GM18517 (cell line): ENCODE measurements around the gene IL12RB1.
"Not testable (repeated sequence)": the region's sequence is repeated elsewhere in the genome, so short reads cannot be mapped to it uniquely, and the experiment has no call there.

Source experiments
- ATAC-seq: cut with Tn5 transposase; IDR thresholded peaks from one replicate; pipeline ENCODE4 v1.9.1; 2021; ENCODE audit warnings: mild to moderate bottlenecking, moderate library complexity; ENCODE audit not compliant: unreplicated experiment

The IL12RB1 gene

DNA sequence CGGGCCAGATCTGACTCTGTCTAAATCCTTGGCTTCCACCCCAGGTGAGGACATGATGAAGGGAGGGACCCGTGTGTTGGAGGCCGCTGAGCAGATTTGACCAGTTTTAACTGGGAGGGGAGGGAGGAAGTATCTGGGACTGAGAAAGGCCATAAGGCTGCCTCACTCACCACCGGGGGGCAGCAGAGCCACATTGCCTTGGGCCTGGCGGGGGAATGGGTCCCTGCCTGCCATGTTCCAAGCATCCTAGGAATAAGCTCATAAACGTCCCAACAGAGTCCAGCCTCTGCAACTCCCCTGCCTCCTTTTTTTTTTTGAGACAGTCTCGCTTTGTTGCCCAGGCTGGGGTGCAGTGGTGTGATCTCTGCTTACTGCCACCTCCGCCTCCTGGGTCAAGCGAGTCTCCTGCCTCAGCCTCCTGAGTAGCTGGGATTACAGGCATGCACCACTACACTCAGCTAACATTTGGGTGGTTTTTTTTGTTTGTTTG lies 26.3 kb upstream of the IL12RB1 start:
- no peak for ATAC-seq

DNA sequence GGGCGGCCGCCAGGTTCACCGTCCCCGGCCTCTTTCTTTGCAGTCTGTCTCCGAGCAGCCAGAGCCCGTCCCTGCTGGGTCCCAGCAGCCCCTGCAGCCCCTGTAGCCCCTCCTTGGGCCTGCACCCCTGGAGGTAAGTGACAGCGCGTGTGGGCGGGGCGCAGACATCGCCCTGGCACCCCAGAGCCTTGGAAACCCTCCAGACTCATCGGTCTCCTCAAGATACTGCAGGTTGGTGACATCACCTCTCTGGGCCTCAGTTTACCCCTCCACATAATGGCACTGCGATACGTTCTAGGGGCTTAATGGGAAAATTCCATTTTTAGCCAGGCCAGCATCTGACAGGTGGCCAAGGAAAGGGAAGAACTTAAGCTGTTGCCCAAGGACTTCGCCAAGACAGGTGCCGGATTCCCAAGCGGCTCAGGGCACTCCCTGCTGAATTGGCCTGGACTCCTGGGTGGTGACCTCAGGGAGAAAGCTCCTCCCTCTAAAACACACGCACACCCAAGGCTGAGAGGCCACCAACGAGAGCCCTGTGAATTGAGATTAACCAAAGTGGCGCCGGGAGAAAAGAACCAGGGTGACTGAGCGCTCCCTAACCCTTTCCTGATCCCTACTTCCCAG lies 24.0 kb upstream of the IL12RB1 start:
- no peak for ATAC-seq

DNA sequence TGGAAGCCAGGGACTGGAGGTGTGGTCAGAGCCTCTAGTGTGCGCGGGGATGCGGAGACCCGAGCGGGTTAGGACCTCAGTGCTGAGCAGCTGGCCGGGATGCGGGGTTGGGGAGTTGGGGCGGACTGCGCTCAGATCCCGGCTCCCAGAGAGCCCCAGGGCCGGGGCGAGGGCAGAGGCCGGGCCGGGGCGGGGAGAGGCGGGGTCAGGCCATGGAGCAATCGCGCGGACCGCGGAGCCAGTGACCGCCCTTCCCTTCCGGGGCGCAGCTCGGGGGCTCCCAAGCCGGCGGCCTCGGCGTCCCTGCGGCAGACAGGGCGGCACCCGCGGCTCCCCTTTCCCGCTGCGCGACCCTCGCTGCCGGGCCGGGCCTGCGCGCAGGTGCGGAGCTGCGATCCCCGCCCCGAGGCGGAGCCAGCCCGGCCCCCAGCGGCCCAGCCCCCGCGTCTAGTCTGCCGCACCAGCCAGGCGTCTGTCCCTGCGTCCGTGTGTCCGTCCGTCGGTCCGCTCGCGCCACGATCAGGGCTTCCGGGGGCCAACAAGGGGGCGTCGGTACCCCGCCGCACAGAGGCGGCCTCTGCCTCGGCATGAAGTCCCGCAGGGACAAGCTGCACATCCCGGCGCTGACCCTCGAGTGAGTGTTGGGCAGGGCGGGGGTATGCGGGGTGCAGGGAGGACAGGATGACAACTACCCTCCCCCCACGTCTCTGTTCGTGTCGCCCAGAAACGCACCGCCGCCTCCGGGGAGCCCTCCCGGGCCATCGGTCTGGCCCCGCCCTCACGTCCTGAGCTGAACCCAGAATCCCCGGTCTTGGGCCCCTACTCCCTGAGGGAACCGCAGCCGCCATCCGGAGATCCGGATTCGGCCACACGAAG lies 23.2 kb upstream of the IL12RB1 start:
- no peak for ATAC-seq

DNA sequence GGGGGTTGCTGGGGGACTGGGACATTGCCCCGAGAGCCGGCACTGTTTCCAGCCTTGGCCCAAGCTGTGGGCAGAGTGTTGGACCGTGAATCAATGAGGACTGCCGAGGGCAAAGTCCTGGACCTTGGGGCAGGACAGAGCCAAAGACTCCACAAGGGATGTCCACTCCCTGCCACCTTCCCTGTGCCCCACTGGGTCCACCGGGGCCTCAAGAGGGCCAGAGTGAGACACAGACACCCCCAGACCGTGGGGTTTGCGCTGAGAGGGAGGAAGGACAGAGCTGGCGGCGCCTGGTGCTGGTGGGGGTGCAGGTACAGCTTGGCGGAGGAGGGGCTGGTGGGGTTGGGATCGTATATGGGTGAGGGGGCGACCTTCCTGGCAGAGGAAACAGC lies 22.6 kb upstream of the IL12RB1 start:
- no peak for ATAC-seq

DNA sequence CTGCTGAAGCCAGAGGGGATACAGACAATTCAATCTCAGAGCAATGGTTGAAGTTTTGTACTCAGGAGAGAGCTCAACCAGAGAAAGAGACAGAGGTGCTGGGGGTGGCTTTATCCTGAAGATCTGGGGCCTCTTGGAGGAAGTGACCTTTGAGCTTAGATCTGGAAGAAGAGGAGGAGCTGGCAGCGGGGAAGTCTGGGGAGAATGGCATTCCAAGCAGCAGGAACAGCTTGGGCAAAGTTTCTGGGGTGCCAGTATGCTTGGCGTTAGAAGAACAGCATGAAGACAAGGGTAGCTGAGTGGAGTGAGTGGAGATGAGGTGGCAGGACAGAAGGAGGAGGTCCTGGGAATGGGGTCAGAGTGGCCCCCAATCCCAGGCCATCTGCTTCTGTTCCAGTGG lies 22.2 kb upstream of the IL12RB1 start:
- ATAC-seq = no peak

DNA sequence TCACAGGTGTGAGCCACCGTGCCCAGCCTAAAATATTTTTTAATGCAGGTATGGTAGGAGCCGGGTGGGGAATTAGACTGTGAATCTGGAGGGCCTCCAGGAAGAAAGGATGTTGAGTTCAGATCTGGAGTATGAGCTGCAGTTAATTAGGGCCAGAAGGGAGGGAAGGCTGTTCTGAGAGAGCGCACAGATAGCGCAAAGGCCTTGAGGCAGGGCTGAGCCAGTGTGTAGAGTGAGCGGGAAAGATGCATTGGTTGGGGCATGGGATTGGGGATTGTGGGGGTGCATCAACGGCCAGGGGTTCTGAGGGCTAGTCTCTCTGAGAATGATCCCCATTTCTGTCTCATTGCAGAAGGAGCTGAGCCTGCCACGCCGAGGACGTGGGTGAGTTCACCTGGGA lies 20.5 kb upstream of the IL12RB1 start:
- ATAC-seq = no peak

DNA sequence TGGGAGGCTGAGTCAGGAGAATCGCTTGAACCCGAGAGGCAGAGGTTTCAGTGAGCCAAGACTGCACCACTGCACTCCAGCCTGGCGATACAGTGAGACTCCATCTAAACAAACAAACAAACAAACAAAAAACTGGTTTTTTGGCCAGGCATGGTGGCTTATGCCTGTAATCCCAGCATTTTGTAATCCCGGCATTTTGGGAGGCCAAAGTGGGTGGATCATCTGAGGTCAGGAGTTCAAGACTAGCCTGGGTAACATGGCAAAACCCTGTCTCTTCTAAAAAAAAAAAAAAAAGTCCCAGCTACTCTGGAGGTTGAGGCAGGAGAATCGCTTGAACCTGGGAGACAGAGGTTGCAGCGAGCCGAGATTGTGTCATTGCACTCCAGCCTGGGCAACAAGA lies 18.5 kb upstream of the IL12RB1 start:
- ATAC-seq = not testable (repeated sequence)

DNA sequence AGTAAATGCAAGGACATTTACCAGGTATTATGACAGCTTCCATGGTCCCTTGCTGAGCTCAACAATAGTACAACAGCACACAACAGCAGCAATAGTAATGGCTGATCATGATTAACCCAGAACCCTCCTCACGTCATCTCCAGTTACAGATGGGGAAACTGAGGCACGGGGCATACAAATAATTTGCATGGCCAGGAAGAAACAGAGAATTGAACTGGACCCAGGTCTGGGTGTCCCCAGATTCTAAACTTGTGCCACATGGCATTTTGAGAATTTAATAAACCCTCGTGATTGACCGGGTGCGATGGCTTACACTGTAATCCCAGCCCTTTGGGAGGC lies 18.0 kb upstream of the IL12RB1 start:
- ATAC-seq = no peak

DNA sequence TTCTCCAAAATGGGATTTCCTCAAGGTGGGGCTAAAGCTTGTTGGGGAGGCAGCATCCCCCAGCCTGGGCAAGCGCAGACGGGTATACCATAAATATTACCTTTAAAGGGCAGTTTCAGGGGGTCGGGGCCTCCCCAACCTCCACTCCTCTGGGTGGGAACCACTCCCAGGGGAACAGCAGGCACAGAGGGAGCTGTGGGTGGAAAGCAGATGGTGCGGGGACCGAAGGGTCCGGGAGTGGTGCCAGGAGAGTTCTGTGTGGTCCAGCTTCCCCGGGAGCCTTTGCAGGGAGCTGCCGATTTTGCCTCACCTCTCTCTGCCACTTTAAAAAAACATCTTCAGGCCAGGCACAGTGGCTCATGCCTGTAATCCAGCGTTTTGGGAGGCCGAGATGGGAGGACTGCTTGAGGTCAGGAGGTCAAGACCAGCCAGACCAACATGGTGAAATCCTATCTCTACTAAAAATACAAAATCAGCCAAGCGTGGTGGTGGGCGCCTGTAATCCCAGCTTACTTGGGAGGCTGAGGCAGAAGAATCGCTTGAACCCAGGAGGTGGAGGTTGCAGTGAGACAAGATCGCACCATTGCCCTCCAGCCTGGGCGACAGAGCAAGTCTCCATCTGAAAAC lies 16.3 kb upstream of the IL12RB1 start:
- ATAC-seq = no peak

DNA sequence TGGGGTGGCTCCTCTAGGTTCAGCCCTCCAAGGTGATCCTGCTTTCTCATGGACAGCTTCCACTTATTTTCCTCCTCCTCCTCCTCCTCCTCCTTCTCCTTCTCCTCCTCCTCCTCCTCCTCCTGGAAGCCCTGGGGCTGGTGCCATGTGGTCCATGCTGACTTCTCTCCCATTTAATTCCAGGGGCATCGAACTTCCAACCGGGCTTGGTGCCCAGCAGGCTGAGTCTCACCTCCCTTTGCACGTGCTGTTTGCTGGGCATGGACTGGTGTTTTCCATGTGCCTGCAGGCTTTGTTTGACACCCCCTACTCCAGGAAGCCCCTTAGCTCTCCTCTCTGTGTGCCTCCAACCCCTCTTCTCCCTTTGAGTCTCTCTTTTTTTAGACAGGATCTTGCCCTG lies 14.5 kb upstream of the IL12RB1 start:
- no peak for ATAC-seq

DNA sequence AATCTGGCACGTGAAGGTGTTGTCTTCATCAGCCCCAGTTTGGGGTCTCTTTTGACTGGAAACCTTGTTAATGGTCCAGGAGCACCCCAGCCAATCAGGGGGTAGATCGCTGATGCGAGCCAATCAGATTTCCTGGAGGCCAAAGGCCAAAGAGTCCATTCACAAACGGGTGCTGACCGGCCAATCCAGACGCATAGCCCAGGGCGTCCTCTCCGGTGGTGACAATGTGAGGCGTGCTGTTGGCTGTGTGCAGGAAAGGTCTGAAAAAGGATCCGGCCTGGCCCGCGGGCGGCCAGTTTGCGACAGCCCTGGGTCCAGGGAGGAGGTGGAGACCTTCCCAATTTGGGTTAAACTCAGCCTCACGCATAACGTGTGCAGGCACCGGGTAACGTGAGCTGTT lies 14.0 kb upstream of the IL12RB1 start:
- no peak for ATAC-seq

DNA sequence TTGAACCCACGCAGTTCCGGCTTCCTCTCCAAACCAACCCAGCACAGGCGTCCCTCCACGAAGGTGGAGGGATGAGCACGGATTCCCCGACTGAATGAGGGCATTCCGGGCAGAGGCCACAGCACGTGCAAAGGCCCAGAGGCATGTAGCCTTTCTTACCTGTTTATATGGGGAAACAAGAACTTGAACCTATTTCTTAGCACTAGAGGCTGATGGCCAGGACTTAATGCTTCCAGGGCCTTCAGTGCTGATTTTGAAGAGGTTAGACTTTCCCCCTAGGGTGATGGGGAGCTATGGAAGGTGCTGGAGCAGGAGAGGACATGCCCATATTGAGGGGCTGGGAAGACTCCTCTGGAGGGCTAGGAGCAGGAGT lies 12.9 kb upstream of the IL12RB1 start:
- ATAC-seq = no peak

DNA sequence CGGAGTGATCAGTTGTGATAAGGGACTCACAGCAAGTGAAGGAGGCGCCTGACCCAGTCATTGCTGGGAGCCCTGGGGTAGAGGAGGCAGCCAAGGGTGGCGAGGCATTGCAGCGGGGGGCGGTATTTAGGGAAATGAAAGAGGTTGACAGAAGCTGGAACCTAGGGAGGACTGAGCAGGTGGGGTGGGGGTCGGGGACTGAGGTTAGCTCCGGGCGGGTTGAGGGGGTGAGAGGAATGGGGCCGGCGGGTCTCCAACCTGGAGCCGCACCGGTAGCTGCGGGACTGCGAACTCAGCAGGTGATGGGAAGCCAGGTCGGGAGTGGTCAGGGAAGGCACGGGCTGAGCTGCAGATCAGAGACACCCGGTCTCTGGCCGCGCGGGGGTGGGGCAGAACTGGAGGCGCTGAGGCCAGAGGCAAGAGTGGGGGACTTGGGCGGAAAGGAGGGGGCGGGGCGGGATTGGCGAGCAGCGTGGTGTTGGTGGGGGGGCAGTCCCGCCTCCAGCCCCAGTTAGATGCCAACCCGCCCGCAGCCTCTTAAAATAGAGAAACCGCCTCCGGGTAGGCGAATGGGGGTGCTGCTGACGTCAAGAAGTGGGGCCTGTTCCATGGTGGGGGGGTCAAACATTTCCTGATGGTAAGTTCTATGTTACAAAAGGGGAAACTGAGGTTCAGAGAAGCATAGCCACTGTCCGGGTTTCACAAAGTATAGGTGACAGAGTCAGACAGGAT lies 12.3 kb upstream of the IL12RB1 start:
- peak; percentile 57 for ATAC-seq

DNA sequence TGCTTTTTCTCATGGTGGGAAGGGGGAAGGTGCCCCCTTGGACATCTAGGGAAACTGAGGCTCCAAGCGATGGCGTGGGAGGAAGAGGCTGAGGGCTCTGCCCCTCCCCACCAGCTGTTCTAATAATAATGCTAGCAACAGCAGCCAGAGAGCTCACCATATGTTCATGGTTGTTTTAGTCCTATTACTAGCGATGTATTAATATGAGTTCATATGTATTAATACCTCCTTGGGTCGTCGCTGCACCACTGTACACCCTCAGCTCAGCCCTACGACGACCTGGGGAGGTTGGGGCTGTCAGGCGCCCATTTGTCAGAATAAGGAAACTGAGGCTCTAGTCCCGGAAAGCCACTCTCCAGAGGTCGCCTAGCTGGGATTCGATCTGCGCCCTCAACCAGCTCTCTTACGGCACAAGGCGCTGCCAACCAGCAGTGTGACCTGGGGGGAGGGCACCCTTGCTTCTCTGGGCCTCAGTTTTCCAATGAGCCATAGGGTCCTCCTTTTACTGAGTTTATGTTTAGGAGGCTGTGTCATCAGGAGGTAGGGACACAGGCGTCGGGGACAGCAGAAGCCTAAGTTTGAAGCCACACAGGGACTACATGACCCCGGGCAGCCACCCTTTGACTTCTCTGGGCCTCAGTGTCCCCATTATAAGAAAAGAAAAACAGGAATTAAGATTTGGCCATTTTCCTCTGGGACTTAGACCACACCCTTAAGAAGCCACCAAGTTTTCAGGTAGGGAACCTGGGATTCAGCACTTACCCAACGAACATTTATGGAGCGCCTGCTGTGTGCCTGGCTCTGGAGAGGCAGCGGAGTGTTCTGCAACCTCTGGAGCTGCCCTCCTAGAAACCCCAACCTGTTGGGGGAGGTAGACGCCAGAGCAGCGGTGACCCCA lies 11.5 kb upstream of the IL12RB1 start:
- ATAC-seq = no peak

DNA sequence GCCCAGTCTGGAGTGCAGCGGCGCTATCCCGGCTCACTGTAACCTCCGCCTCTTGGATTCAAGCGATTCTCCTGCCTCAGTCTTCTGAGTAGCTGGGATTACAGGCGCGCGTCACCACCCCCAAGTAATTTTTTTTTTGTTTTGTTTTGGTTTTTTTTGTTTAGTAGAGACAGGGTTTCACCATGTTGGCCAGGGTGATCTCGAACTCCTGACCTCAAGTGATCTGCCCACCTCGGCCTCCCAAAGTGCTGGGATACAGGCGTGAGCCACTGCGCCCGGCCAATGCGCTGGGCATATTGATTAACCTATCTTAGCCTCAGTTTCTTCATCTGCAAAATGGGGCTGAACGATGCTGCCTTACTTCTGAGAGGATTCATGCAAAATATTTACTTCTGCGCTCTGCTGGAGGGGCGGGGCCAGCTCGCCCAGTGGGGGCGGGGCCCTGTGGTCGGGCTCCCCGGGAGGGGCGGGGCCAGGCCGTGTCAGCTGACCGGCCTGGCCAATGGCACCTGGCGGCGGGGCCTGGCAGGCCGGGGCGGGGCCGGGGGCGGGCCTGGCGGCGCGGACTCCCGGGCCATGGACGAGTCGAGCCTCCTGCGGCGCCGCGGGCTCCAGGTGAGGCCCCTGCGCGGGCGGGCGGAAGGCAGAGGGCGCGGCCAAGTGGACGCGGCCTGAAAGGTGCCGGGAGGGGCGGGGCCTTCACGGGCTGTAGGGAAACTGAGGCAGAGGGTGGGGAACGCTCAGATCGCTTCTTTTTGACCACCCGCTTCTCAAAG lies 10.7 kb upstream of the IL12RB1 start, which contains the start of gene MAST3:
MAST3 (plus strand) TSS at position 562 of the 776 bp plus-strand sequence; CDS start at position 577, 15 bp downstream.
- no peak for ATAC-seq

DNA sequence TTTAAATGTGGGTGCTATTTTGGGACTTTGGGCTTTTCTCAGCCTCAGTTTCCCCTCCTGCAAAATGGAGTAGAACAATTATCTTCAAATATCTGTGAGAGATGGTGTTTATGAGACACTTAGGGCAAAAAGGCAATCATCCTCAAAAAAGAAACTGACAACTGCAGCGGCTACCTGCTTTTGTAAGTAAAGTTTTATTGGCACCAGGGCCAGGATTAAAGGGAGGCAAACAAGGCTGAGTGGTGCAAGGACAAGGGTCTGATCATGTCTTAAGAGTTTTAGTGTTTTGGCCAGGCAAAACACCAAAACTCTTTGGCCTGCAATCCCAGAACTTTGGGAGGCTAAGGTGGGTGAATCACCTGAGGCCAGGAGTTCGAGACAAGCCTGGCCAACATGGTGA lies 9.5 kb upstream of the IL12RB1 start:
- ATAC-seq = no peak

DNA sequence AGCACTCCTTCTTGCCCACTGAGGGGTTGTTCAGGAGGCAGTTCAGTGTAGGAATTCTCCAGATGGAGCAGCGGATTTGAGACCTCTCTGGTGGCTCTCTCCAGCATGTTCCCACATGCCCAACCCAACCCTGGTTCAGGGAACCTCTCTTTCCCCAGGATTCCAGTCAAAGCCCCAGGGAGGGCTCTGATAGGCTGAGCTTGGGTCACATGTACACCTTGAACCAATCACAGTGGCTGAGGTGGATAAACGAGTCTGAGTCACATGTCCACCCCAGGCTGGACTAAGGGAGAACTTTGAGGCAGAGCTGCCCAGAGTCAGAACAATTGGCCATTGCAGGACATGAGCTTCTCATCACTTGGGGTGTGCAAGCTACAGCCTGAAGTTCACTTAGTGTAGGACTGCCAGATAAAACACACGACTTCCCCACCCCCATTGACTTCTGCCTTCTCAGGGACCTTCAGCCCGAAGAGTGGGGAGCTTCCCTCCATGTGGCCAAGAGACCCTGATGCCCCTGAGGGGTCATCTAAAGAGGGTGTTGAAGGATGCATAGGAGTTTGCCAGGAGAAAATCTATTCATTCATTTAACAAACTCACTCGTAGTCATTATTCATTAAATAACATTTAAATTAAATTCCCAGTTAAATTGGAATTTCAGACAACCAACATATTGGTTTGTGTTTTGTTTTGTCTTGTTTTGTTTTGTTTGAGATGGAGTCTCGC lies 6.9 kb upstream of the IL12RB1 start:
- no peak for ATAC-seq

DNA sequence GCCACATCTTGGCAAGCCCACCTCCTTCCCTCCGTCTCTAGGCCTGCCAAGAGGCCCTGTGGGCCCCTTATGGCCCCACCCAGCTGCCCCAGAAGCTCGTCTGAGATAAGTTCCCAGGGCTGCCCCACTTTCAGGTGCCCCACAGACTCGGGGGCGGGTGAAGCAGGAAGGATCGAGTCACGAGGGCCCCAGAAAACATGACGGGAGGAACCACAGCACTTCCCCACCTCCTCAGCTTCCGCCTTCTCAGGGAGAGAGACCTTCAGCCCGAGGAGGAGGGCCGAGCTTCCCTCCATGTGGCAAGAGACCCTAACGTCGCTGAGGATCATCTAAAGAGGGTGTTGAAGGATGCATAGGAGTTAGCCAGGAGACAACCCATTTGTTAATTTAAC lies 4.5 kb upstream of the IL12RB1 start:
- no peak for ATAC-seq
